HepG2 (cell line): Measurements from ENCODE around the gene ZNF853. TPM values are rescaled to one million over a fixed set of nuclear protein-coding genes. Genes with fewer than 3 reads are reported as not detected.

Experiments used
- CREM ChIP-seq, 2 experiments: sonication (generic) in 1 of 2; formaldehyde crosslinking in 1 of 2; IDR thresholded peaks; 2 replicates each; pipeline versions ENCODE4 v1.4.0 to v1.6.1; 2016 to 2020; ENCODE audit warnings: antibody characterized with exemption in 1 of 2, mild to moderate bottlenecking in 1 of 2, missing genetic modification reagents in 1 of 2
- DMAP1 ChIP-seq: IDR thresholded peaks from 2 replicates; pipeline ENCODE4 v1.6.1; 2016
- EP300 ChIP-seq, 3 experiments: sonication (generic) in 1 of 3; formaldehyde crosslinking in 1 of 3; IDR thresholded peaks; 2 replicates each; pipeline versions ENCODE4 v1.5.1 to v1.6.1; 2011 to 2020; ENCODE audit warnings: low read depth in 2 of 3, low read length in 2 of 3, borderline replicate concordance in 1 of 3, improper control_type of control experiment in 1 of 3, mild to moderate bottlenecking in 1 of 3, missing genetic modification reagents in 1 of 3, moderate library complexity in 1 of 3
- HOXA9 ChIP-seq: sonication (generic); formaldehyde crosslinking; IDR thresholded peaks from 2 replicates; pipeline ENCODE4 v1.8.1; 2022; ENCODE audit warnings: missing genetic modification reagents, mild to moderate bottlenecking, moderate library complexity, borderline replicate concordance
- LBX2 ChIP-seq: sonication (generic); formaldehyde crosslinking; IDR thresholded peaks from 2 replicates; pipeline ENCODE4 v1.5.0; 2020; ENCODE audit warnings: missing genetic modification reagents, mild to moderate bottlenecking, borderline replicate concordance
- MAF1 ChIP-seq: sonication (generic); formaldehyde crosslinking; IDR thresholded peaks from 2 replicates; pipeline ENCODE4 v1.5.0; 2020; ENCODE audit warnings: missing genetic modification reagents, borderline replicate concordance
- NRL ChIP-seq: sonication (generic); formaldehyde crosslinking; IDR thresholded peaks from 2 replicates; pipeline ENCODE4 v1.5.0; 2020; ENCODE audit warnings: missing genetic modification reagents, mild to moderate bottlenecking, moderate library complexity, borderline replicate concordance
- PAF1 ChIP-seq: IDR thresholded peaks from 2 replicates; pipeline ENCODE4 v1.6.1; 2016; ENCODE audit warnings: missing genetic modification reagents, missing compliant biosample characterization
- PATZ1 ChIP-seq: sonication (generic); formaldehyde crosslinking; IDR thresholded peaks from 2 replicates; pipeline ENCODE4 v1.4.0; 2020; ENCODE audit warnings: missing genetic modification reagents
- PAWR ChIP-seq: sonication (generic); formaldehyde crosslinking; IDR thresholded peaks from 2 replicates; pipeline ENCODE4 v1.4.0; 2020; ENCODE audit warnings: missing genetic modification reagents, mild to moderate bottlenecking, borderline replicate concordance
- REPIN1 ChIP-seq: sonication (generic); formaldehyde crosslinking; IDR thresholded peaks from 2 replicates; pipeline ENCODE4 v1.8.0; 2022; ENCODE audit warnings: missing genetic modification reagents, low read depth, mild to moderate bottlenecking, borderline replicate concordance
- SIN3B ChIP-seq: fragments of 150-350 bp; IDR thresholded peaks from 2 replicates; pipeline ENCODE4 v1.6.1; 2014; ENCODE audit warnings: low read length
- TAF1 ChIP-seq: sonication (generic); formaldehyde crosslinking; IDR thresholded peaks from 2 replicates; pipeline ENCODE4 v1.4.0; 2020; ENCODE audit warnings: missing genetic modification reagents
- TFDP2 ChIP-seq: sonication (generic); formaldehyde crosslinking; IDR thresholded peaks from 2 replicates; pipeline ENCODE4 v1.4.0; 2020; ENCODE audit warnings: missing genetic modification reagents
- ZBTB7A ChIP-seq: sonication (generic); formaldehyde crosslinking; IDR thresholded peaks from 2 replicates; pipeline ENCODE4 v1.8.0; 2022; ENCODE audit warnings: mild to moderate bottlenecking, missing genetic modification reagents
- ZFP82 ChIP-seq: sonication (generic); formaldehyde crosslinking; IDR thresholded peaks from 2 replicates; pipeline ENCODE4 v1.5.1; 2020; ENCODE audit warnings: mild to moderate bottlenecking, missing genetic modification reagents, borderline replicate concordance
- ZNF468 ChIP-seq: sonication (generic); formaldehyde crosslinking; IDR thresholded peaks from 2 replicates; pipeline ENCODE4 v1.8.0; 2022; ENCODE audit warnings: mild to moderate bottlenecking, moderate library complexity, missing genetic modification reagents
- ZNF580 ChIP-seq: IDR thresholded peaks from 2 replicates; pipeline ENCODE4 v1.6.1; 2016; ENCODE audit warnings: low read depth, borderline replicate concordance
- ZNF605 ChIP-seq: sonication (generic); formaldehyde crosslinking; IDR thresholded peaks from 2 replicates; pipeline ENCODE4 v1.8.0; 2022; ENCODE audit warnings: mild to moderate bottlenecking, missing genetic modification reagents
- ZNF629 ChIP-seq: sonication (generic); formaldehyde crosslinking; conservative IDR thresholded peaks from 2 replicates; pipeline ENCODE4 v1.5.0; 2020; ENCODE audit warnings: missing genetic modification reagents
- ZNF670 ChIP-seq: sonication (generic); formaldehyde crosslinking; IDR thresholded peaks from 2 replicates; pipeline ENCODE4 v1.8.0; 2022; ENCODE audit warnings: mild to moderate bottlenecking, missing genetic modification reagents, borderline replicate concordance
- ZNF773 ChIP-seq: sonication (generic); formaldehyde crosslinking; IDR thresholded peaks from 2 replicates; pipeline ENCODE4 v1.4.0; 2020; ENCODE audit warnings: missing genetic modification reagents, borderline replicate concordance
- ZNF839 ChIP-seq: sonication (generic); formaldehyde crosslinking; IDR thresholded peaks from 2 replicates; pipeline ENCODE4 v1.4.0; 2020; ENCODE audit warnings: missing genetic modification reagents, mild to moderate bottlenecking, borderline replicate concordance
- polyA plus RNA-seq, 8 experiments: library from polyadenylated mRNA; depleted of rRNA in 3 of 8; stranded (reverse) in 7 of 8; unstranded in 1 of 8; fragments of >200 nt; fragmentation: Illumina TruSeq in 4 of 8; extraction: Trizol in 4 of 8; gene quantifications; 2 replicates each; pipeline versions ENCODE4 v1.2.1 to v1.2.3, GENCODE V29; 2011 to 2016; ENCODE audit warnings: low read depth in 4 of 8, missing spikeins in 1 of 8, mixed read lengths in 1 of 8; ENCODE audit not compliant: insufficient read depth in 1 of 8
- total RNA-seq, 5 experiments: library from RNA; depleted of rRNA; stranded (reverse); fragments of >200 nt; fragmentation: Illumina TruSeq; extraction: Trizol; gene quantifications; 2 replicates each; pipeline ENCODE4 v1.2.3, GENCODE V29; 2016; ENCODE audit warnings: low read depth in 1 of 5
- TF ChIP-seq, protein P1 (sequence below): sonication (generic); formaldehyde crosslinking; IDR thresholded peaks from 2 replicates; pipeline ENCODE4 v1.5.0; 2020; ENCODE audit warnings: missing genetic modification reagents

ZNF853 gene
- total and polyA plus RNA-seq, 2 of the 13 experiments (the other 11 are each of a cell fraction or from before 2014, with no cell fraction given) = 2.1 to 6.2 TPM

DNA sequence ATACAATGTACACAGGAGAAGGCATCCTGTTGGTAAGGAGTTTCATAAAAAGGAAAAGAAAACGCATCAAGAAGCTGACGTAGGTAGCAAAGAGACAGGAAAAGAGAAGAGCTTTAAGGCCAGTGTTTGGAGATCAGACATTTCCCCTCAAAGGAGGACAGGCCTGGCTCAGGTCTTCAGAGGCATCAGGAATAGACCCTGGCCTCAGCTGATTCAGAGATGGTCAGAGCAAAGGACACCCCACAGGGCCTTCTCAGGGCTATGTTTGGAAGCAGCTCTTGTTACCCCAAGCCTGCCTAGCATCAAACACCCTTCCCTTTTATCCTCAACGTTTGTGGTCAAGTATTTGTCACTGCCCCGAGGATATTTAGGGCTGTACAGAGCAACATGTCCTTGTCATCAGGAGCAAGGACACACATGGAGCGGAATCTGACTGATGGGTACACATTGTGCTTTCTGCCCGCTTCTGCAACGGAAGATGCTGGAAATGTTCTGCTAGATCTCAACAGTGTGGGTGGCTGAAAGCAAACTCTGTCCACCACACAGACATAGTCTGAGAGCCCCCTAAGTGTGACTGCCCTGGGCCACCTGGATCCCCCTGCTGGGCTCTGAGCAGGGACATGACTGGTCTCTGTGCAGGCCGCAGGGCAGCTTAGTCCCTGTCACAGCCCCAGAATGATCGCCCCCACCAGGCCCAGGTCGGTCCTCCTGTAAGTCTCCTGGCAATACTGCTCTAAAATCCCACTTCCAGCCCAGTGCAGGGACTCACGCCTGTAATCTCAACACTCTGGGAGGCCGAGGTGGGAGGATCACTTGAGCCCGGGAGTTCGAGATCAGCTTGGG is 39.2 kb upstream of the ZNF853 start (continued):
- TF ChIP-seq, protein P1, sequence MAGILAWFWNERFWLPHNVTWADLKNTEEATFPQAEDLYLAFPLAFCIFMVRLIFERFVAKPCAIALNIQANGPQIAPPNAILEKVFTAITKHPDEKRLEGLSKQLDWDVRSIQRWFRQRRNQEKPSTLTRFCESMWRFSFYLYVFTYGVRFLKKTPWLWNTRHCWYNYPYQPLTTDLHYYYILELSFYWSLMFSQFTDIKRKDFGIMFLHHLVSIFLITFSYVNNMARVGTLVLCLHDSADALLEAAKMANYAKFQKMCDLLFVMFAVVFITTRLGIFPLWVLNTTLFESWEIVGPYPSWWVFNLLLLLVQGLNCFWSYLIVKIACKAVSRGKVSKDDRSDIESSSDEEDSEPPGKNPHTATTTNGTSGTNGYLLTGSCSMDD = no peak
- no peak for TF ChIP-seq PAF1 (CRISPR knock-in tag)
- TF ChIP-seq ZNF605 (CRISPR knock-in tag) = peak; percentile 60
- TF ChIP-seq ZNF839 (CRISPR knock-in tag) = no peak; the same call in 1 of the 2 replicates
- no peak for TF ChIP-seq LBX2 (CRISPR knock-in tag)
- no peak for TF ChIP-seq SIN3B
- TF ChIP-seq REPIN1 (CRISPR knock-in tag) = no peak
- 0 out of 2 replicates have a peak, but pooled peaks have one; percentile 8 for TF ChIP-seq PATZ1 (CRISPR knock-in tag)
- no peak for TF ChIP-seq MAF1 (CRISPR knock-in tag)
- TF ChIP-seq NRL = 0 out of 2 replicates have a peak, but pooled peaks have one; percentile 28
- TF ChIP-seq ZNF629 (CRISPR knock-in tag) = peak; percentile 81
- no peak for TF ChIP-seq TFDP2 (CRISPR knock-in tag)
- TF ChIP-seq ZNF580 (CRISPR knock-in tag) = no peak
- TF ChIP-seq ZNF670 (CRISPR knock-in tag) = no peak
- no peak for TF ChIP-seq CREM (IDR thresholded peaks at IDR 0.05)
- no peak for TF ChIP-seq CREM (CRISPR knock-in tag; IDR thresholded peaks at IDR 0.05)
- TF ChIP-seq ZNF773 (CRISPR knock-in tag) = no peak
- no peak for TF ChIP-seq EP300 (IDR thresholded peaks at IDR 0.05; ENCODE audit: low read depth in 2 of 2, low read length in 2 of 2)
- TF ChIP-seq EP300 (CRISPR knock-in tag; IDR thresholded peaks at IDR 0.05; ENCODE audit: borderline replicate concordance) = no peak
- no peak for TF ChIP-seq PAWR (CRISPR knock-in tag)
- peak; percentile 41; the same call in 1 of the 2 replicates for TF ChIP-seq TAF1
- TF ChIP-seq ZBTB7A (CRISPR knock-in tag) = no peak
- no peak for TF ChIP-seq ZNF468
- no peak for TF ChIP-seq ZFP82 (CRISPR knock-in tag)
- no peak for TF ChIP-seq DMAP1 (CRISPR knock-in tag)
- 0 out of 2 replicates have a peak, but pooled peaks have one; percentile 41 for TF ChIP-seq HOXA9 (CRISPR knock-in tag)
